GM19328 (cell line): ENCODE measurements around the gene CLCN6.
"Not testable (repeated sequence)": the region's sequence is repeated elsewhere in the genome, so short reads cannot be mapped to it uniquely, and the experiment has no call there.

Source experiments
- ATAC-seq: cut with Tn5 transposase; IDR thresholded peaks from one replicate; pipeline ENCODE4 v1.9.1; 2021; ENCODE audit warnings: mild to moderate bottlenecking, moderate library complexity; ENCODE audit not compliant: unreplicated experiment

Gene CLCN6

GRCh38 chr1:11793819-11794218 lies 12.2 kb upstream of the CLCN6 start:
- no peak for ATAC-seq

GRCh38 chr1:11794446-11795237 lies 11.3 kb upstream of the CLCN6 start:
- no peak for ATAC-seq

GRCh38 chr1:11795238-11795890 lies 10.6 kb upstream of the CLCN6 start:
- no peak for ATAC-seq

GRCh38 chr1:11796036-11796828 lies 9.8 kb upstream of the CLCN6 start:
- ATAC-seq, result no peak

DNA sequence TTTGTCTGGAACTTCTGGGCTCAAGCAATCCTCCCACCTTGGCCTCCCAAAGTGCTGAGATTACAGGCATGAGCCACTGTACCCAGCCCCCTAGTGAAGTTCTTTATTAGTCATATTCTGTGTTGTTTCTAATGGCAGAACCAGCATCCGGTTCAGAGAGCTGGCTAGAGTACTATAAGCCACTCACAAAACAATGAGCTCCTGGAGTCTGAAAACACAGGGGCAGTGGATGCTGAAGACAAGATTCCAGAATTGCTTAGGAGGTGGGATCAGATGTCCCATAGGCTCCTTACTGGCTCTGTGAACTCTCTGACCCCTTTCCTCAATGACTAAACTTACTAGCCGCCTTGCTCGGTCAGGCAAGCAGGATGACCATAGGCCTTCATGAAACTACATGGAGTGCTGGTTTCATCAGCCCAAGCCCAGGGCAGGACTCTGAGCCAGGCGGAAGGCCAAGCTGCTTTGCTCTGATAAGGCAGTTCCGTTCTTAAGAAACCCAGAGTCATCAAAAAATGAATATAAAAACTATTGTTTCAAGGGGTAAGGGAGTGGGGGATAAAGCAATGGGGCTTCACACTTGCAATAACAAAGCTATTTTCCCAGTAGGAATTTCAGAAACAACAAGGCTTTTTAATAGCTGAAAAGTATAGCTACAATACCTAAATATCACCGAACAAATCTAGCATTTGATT lies 8.3 kb upstream of the CLCN6 start:
- no peak for ATAC-seq

- no peak for ATAC-seq
Measured at GRCh38 chr1:11799099-11799498, 6.9 kb upstream of the CLCN6 start.

GRCh38 chr1:11799896-11800295 lies 6.1 kb upstream of the CLCN6 start:
- no peak for ATAC-seq

DNA sequence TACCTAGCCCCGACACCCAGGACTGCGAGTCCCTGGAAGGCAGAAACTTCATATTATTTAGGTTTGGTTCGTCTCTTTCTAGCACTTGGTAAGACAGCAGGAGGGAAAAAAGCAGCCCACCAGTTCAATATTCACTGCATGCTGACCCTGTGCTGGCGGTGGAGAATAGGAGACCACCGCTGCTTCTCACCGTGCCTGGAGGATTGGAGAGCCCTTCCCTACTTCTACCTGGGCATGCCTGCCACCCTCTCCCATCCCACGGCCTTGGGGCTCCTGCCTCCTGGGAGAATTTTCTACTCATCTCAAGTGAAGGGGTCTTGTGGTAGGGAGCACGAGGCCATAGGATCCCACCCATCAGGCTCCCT lies 5.6 kb upstream of the CLCN6 start:
- no peak for ATAC-seq

GRCh38 chr1:11800756-11801433 lies 5.1 kb upstream of the CLCN6 start:
- no peak for ATAC-seq

DNA sequence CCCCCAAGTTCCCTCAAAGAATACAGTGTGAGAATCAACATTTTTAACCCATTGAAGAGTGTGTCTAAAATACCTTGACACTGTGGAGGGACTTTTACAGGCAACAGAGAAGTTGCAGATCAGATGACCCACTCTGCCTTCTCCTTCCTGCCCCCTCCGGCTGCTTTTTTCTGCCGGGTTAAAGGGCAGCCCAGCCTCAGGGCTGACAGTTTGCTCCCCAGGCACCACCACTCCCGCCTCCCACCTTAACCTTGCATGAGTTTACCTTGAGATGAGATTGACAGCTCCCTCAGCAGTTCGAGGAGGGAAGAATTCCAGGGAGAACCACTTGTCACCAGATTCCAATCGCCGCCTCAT lies 3.4 kb upstream of the CLCN6 start:
- ATAC-seq, result no peak

DNA sequence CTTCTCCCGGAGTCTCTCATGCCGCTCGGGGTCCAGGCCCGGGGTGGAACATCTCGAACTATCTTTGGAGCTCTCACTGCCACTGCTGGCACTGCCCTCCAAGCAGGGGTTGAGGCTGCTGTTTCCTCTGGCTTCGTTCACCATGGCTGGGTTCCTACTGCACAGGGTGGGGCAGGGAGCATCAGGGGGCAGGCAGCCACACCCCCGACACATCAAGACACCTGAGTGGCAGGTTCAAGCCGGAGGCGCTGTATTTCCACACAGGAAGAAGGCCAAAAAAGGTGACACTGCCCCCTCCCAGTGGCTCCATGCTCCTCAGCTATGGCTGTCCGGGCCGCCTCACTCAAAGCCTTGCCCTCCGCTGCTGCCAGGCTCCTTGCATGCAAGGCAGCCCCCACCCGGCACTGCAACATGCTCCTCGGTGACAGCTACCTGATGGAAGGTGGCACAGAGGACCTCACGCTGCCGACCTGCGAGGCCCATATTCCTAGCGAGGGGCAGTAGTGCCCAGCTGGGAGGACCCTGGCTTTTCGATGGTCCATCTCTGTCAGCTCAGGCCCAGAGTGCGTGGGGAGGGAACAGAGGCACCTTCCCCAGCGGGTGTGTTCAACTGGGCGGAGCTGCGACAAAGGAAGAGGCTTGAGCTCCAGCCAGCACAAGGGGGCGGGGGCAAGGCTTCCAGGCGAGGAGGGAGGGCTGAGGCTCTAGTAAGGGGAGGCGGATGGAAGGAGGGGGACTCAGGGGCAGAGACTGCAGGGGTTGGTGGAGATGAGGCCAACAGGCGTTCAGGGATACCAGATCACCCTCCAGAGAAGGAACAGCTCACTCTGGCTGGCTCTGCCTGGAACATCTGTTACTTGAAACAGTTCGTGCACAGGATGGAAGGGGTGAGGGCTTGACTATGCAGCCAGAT lies 2.8 kb upstream of the CLCN6 start:
- ATAC-seq, result no peak

- not testable (repeated sequence) for ATAC-seq
Measured at GRCh38 chr1:11803924-11804665, 1.9 kb upstream of the CLCN6 start.

DNA sequence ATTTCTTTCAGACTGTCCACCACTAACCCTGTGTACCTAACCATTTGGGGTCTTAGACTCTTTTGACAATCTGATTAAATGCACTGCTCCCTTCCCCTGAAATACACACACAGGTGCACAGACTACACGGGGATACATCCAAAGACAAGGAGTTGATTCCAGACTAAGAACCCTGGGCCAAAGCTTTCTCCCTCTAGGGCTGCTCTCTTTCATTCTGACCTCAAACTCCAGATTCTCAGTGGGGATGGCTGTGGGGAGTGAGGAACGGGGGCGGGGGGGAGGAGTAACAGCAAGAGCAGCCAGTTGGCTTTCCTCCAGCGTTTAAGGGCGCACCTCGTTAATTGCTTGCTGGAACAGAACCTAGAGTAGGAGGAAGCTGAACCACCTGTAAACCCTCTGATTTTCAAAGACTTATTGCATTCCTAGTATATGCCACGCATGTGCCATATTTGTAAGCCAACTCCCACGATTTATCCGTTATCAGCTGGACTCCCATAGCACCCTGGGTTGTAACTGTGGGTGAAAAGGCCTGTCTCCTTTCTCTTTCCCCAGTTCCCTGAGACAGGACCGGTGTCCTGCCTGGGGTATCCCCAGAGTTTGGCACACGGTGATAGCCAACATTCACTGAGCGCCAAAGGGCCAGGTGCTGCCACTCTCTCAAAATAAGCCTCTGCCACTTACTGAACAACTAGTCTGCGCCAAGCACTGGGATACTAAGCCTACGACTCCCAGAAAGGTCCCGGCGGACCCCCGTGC lies 1.1 kb upstream of the CLCN6 start:
- ATAC-seq, result no peak

- peak; percentile 40 for ATAC-seq
Measured at GRCh38 chr1:11806307-11806936, 431 bp downstream of the CLCN6 start.

GRCh38 chr1:11807133-11807532 lies 1.1 kb downstream of the CLCN6 start:
- no peak for ATAC-seq

- no peak for ATAC-seq
Measured at GRCh38 chr1:11813021-11813420, 7.0 kb downstream of the CLCN6 start.

- no peak for ATAC-seq
Measured at GRCh38 chr1:11817192-11817591, 11.2 kb downstream of the CLCN6 start.

DNA sequence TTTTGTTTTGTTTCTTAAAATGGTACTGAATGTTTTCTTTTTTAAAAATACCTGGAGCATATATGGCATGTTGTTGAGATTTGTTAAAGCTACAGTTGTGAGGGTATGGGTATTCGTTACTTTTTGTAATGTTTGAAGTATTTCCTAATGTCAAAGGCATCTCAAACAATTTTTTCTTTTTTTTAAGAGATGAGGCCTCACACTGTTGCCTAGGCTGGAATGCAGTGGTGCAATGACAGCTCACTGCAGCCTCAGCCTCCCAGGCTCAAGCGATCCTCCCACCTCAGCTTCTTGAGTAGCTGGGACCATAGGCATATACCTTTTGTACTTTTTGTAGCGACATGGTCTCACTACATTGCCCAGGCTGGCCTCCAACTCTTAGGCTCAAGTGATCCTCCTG lies 16.1 kb downstream of the CLCN6 start:
- no peak for ATAC-seq
